KOPT-K1 (cell line): ENCODE results near the gene LASP1.
"Not testable (repeated sequence)": the region's sequence is repeated elsewhere in the genome, so short reads cannot be mapped to it uniquely, and the experiment has no call there.

Experiments
- H3K27ac ChIP-seq: fragments of 200-600 bp; sonication (generic); 2 replicates; pipeline ENCODE4 v1.5.1; 2016; ENCODE audit warnings: antibody characterized with exemption, mild to moderate bottlenecking, low read depth, low read length; ENCODE audit not compliant: poor library complexity, severe bottlenecking
- H3K36me3 ChIP-seq: fragments of 200-600 bp; sonication (generic); 2 replicates; pipeline ENCODE4 v1.5.1; 2017; ENCODE audit warnings: antibody characterized with exemption, mild to moderate bottlenecking, low read length, moderate library complexity; ENCODE audit not compliant: insufficient read depth
- H3K9me3 ChIP-seq: fragments of 200-600 bp; sonication (generic); 2 replicates; pipeline ENCODE4 v1.5.1; 2017; ENCODE audit warnings: antibody characterized with exemption, low read length, mild to moderate bottlenecking; ENCODE audit not compliant: insufficient read depth, poor library complexity, severe bottlenecking

LASP1 gene

GRCh38 chr17:38907930-38908675 lies 38.2 kb downstream of the LASP1 start:
- Histone ChIP-seq H3K9me3 (no peaks in the 10 kb centered on the region), H3K27ac (no peak overlapping the region), H3K36me3 (peaks cover 94% of the 10 kb centered on the region)

- Histone ChIP-seq H3K36me3 (peaks cover 94% of the 10 kb centered on the region), H3K9me3 (no peaks in the 10 kb centered on the region), H3K27ac (no peak overlapping the region)
Measured at GRCh38 chr17:38908676-38909181, 38.9 kb downstream of the LASP1 start.

- Histone ChIP-seq H3K36me3 (peaks cover 94% of the 10 kb centered on the region), H3K9me3 (no peaks in the 10 kb centered on the region), H3K27ac (no peak overlapping the region)
Measured at GRCh38 chr17:38910325-38910724, 40.5 kb downstream of the LASP1 start.

GRCh38 chr17:38911081-38911730 lies 41.3 kb downstream of the LASP1 start:
- Histone ChIP-seq H3K9me3 (no peaks in the 10 kb centered on the region), H3K36me3 (peaks cover 97% of the 10 kb centered on the region), H3K27ac (no peak overlapping the region)

- not testable (repeated sequence) for H3K27ac ChIP-seq, H3K9me3 ChIP-seq
- H3K36me3 ChIP-seq = peaks cover 99% of the 10 kb centered on the region
Measured at GRCh38 chr17:38911731-38912081, 41.8 kb downstream of the LASP1 start.

- no peaks in the 10 kb centered on the region for H3K9me3 ChIP-seq
- peaks cover 99% of the 10 kb centered on the region for H3K36me3 ChIP-seq
- no peak overlapping the region for H3K27ac ChIP-seq
Measured at GRCh38 chr17:38912221-38912813, 42.5 kb downstream of the LASP1 start.

GRCh38 chr17:38914741-38915638 lies 45.1 kb downstream of the LASP1 start:
- no peak overlapping the region for H3K27ac ChIP-seq
- peaks cover 99% of the 10 kb centered on the region for H3K36me3 ChIP-seq
- no peaks in the 10 kb centered on the region for H3K9me3 ChIP-seq

GRCh38 chr17:38915639-38915995 lies 45.8 kb downstream of the LASP1 start:
- no peaks in the 10 kb centered on the region for H3K9me3 ChIP-seq
- H3K36me3 ChIP-seq = peaks cover 99% of the 10 kb centered on the region
- no peak overlapping the region for H3K27ac ChIP-seq

- Histone ChIP-seq H3K27ac (no peak overlapping the region), H3K9me3 (no peaks in the 10 kb centered on the region), H3K36me3 (peaks cover 95% of the 10 kb centered on the region)
Measured at GRCh38 chr17:38916771-38917170, 46.9 kb downstream of the LASP1 start.

GRCh38 chr17:38917259-38917658 lies 47.4 kb downstream of the LASP1 start:
- Histone ChIP-seq H3K27ac (no peak overlapping the region), H3K36me3 (peaks cover 90% of the 10 kb centered on the region), H3K9me3 (no peaks in the 10 kb centered on the region)

GRCh38 chr17:38918129-38918913 lies 48.5 kb downstream of the LASP1 start:
- H3K36me3 ChIP-seq = peaks cover 80% of the 10 kb centered on the region
- H3K27ac ChIP-seq = no peak overlapping the region

GRCh38 chr17:38918916-38919315 lies 49.1 kb downstream of the LASP1 start:
- Histone ChIP-seq H3K27ac (no peak overlapping the region), H3K36me3 (peaks cover 74% of the 10 kb centered on the region), H3K9me3 (no peaks in the 10 kb centered on the region)

More at GRCh38 chr17:38918129-38918913, 48.5 kb downstream of the LASP1 start:
- H3K9me3 ChIP-seq = no peaks in the 10 kb centered on the region

GRCh38 chr17:38919316-38920078 lies 49.6 kb downstream of the LASP1 start:
- Histone ChIP-seq H3K36me3 (peaks cover 68% of the 10 kb centered on the region), H3K27ac (no peak overlapping the region)

More at GRCh38 chr17:38919316-38920078, 49.6 kb downstream of the LASP1 start:
- H3K9me3 ChIP-seq = no peaks in the 10 kb centered on the region
